Stimulated activated CD4-positive, alpha-beta T cell treated with anti-CD3 and anti-CD28 coated beads, Interleukin-15, amount 100 ng/mL, for 1 hour (primary cell): ENCODE measurements around the gene GATC.

Source experiments
- DNase-seq, 2 donors: peaks; one replicate each; pipeline ENCODE4 v3.0.0-alpha.2; 2020; ENCODE audit warnings: low read depth in 1 of 2, low spot score in 1 of 2

GATC gene

GRCh38 chr12:120495731-120496412, 49.6 kb downstream of the GATC start, which contains the start of gene DYNLL1:
TSS of gene DYNLL1 (plus strand) at chr12:120496113. CDS start at chr12:120496422, 309 bp downstream.
- peak; percentile 96 to 98 for DNase-seq

- DNase-seq = peak; percentile 16 to 26
Measured at GRCh38 chr12:120496413-120497340, 50.4 kb downstream of the GATC start.

GRCh38 chr12:120497524-120498150, 51.4 kb downstream of the GATC start:
- DNase-seq = no peak

GRCh38 chr12:120498870-120499515, 52.7 kb downstream of the GATC start:
- no peak for DNase-seq

- no peak for DNase-seq
Measured at GRCh38 chr12:120500581-120500980, 54.3 kb downstream of the GATC start.

- no peak for DNase-seq
Measured at GRCh38 chr12:120504587-120504986, 58.3 kb downstream of the GATC start.

GRCh38 chr12:120508537-120508936, 62.3 kb downstream of the GATC start:
- DNase-seq = no peak
